GM18519 (cell line): ENCODE data around the gene CDKN1A.
"Not testable (repeated sequence)": the region's sequence is repeated elsewhere in the genome, so short reads cannot be mapped to it uniquely, and the experiment has no call there.

ENCODE experiments used
- ATAC-seq: cut with Tn5 transposase; IDR thresholded peaks from one replicate; pipeline ENCODE4 v1.9.1; 2021; ENCODE audit warnings: mild to moderate bottlenecking, moderate library complexity; ENCODE audit not compliant: unreplicated experiment, low FRiP score

Gene CDKN1A

DNA sequence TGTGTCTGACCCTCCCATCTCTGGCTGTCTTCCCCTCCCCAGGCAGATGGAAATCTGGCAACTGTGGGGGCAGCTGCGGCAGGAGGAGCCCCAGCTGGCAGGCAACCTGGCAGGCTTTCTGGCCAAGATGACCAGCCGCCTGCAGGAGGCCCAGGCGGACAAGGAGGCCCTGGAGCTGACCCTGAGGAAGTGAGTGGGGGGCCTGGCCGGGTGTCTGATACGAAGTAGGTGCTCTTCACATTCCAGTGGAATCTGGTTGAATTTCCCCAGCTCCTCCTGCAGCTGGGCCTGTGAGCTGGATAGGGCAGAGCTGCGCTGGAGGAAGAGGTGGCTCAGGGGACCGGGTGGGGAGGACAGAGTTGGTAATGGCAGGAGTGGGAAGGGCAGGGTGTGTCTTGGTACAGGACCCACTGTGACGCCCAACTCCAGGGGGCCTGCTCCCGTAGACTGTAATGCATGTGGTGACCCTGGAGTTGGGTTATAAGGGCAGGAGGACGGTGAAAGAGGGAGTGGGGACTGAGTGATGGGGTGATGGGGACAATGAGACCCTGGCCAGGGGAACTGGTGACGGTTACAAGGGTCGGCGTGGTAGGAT, 38.8 kb downstream of the CDKN1A start:
- ATAC-seq, result no peak

DNA sequence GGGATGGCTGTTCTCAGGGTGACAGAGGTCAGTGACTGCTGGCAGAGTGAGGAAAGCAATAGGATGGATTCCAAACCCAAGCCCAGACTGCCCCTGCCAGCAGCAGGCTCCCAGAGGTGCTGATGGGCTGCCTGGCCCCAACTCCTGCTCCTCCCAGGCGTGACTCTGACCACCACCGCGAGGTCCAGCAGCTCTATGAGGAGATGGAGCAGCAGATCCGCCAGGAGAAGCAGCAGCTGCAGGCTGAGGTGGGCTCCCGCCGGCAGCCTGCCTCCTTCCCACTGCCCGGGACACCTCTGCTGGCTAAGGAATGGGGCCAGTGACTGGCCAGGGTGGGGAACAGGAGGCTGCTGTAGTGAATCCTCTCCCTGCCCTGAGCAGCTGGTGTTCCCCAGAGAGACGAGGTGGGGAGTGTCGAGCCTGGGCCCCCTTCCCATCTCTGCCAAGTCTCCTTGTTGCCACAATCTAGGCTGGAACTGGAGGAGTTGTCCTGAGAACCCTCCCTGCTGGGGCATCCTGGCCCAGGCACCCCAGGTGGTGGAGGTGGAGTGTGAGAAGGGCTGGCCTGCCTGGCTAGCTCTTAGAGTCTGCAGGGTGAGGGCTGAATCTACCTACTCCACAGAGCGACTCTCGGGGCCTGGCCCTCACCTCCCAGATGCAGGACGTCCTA, 39.5 kb downstream of the CDKN1A start:
- no peak for ATAC-seq

GRCh38 chr6:36718560-36718959, 40.0 kb downstream of the CDKN1A start:
- no peak for ATAC-seq

- no peak for ATAC-seq
Measured at GRCh38 chr6:36719126-36719525, 40.6 kb downstream of the CDKN1A start.

- no peak for ATAC-seq
Measured at GRCh38 chr6:36720251-36721141, 42.0 kb downstream of the CDKN1A start.

DNA sequence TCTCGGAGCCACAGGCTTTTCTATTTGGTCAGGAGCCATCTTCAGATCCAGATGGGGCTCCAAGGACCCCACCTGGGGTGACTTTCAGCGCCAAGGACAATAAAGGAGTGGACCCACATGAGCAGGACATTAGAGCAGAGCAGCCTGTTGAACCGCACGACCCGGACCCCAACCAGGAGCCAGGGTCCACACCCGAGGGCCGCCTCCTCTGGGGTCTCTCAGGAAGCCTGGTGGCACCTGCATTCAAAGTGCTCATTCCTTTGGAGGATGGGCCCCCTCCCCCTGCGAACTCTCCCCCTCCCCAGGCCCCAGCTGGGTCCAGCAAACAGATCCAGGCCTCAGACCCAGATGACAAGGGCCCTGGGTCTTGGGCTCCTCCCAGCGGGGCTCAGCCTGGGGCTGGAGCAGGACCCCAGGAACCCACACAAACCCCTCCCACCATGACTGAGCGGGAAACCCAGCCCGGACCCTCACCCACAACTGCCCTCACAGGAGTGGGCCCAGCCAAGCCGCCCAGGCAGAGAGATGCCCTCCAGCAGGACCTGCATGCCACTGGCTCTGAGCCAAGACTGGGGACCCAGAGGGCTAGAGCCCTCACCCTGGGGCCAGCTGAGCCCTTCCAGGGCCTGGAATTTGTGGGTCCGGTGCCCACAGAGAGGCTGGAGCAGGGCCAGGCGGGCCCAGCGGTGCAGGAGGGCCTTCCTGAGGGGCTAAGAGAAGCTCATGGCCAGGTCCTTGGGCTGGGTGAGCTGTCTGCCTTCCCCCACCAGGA, 43.0 kb downstream of the CDKN1A start:
- no peak for ATAC-seq

DNA sequence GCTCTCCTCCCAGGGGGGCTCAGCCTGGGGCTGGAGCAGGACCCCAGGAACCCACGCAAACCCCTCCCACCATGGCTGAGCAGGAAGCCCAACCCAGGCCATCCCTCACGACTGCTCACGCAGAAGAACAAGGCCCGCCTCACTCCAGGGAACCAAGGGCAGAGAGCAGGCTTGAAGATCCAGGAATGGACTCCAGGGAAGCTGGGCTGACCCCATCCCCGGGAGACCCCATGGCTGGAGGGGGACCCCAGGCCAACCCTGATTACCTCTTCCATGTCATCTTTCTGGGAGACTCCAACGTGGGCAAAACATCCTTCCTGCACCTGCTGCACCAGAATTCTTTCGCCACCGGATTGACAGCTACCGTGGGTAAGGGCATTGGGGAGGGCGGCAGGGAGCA, 43.9 kb downstream of the CDKN1A start:
- ATAC-seq, result no peak

DNA sequence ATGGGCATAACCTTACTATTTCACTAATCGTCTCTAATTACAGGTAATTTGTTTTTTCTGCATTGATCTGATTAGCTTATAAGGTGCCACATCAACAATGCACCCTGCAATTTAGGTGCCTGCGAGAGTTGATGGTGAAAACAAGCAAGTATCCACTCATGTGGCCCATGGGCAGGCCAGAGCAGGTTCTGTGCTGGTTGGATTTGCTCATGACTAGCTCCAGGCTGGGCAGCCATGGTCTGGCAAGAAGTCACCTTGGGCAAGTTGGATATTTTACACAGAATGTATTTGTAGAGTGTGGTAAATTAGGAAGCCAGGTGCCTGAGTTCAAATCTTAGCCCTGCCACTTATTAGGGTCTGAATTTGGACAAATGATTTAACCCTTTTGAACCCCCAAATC, 44.4 kb downstream of the CDKN1A start:
- ATAC-seq, result no peak

DNA sequence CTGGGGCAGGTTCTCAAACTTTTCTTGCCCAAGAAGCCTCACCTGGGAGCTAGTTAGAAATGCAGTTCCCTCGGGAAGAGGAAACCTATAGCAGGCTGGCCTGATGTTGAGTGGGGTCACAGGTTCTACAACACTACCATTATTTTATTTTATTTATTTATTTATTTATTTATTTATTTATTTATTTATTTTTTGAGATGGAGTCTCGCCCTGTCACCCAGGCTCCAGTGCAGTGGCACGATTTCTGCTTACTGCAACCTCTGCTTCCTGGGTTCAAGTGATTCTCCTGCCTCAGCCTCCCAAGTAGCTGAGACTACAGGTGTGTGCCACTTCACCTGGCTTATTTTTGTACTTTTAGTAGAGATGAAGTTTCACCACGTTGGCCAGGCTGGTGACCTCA, 45.5 kb downstream of the CDKN1A start:
- not testable (repeated sequence) for ATAC-seq

DNA sequence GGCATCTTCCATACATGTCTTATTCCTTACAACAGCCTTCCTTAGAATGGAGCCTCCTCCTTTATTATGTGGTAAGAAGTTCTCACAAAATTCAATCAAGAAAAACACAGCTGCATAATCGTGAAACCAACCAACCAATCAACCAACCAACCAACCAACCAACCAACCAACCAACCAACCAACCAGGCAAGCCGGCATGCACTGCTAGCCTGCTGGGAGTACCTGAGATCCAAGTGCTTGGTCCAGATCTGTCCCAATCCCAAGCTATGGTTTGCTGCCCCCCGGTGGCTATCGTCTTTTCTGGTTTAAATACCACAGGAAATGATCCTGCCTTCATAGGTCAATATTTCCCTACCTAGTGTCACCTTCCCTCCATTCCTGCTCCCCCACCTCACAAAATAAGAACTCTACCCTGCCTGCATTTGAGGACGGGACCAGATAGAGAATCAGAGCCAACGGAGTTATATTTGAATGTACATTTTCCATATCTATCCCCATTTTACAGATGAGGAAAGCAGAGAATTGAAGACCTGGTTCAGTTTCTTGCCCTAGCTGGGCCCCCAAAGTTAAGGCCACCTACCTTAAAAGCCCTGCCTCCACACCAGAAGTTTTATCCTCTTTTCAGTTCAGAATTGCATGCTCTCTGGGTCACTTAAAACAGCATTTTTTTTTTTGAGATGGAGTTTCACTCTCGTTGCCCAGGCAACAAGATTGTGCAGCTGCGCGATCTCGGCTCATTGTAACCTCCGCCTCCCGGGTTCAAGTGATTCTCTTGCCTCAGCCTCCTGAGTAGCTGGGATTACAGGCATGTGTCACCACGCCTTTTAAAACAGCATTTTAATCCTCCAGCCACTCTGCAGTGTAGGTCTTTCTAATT, 46.2 kb downstream of the CDKN1A start:
- no peak for ATAC-seq

GRCh38 chr6:36725581-36725980, 47.1 kb downstream of the CDKN1A start:
- ATAC-seq, result no peak

- ATAC-seq, result no peak
Measured at GRCh38 chr6:36727505-36728021, 49.0 kb downstream of the CDKN1A start.

DNA sequence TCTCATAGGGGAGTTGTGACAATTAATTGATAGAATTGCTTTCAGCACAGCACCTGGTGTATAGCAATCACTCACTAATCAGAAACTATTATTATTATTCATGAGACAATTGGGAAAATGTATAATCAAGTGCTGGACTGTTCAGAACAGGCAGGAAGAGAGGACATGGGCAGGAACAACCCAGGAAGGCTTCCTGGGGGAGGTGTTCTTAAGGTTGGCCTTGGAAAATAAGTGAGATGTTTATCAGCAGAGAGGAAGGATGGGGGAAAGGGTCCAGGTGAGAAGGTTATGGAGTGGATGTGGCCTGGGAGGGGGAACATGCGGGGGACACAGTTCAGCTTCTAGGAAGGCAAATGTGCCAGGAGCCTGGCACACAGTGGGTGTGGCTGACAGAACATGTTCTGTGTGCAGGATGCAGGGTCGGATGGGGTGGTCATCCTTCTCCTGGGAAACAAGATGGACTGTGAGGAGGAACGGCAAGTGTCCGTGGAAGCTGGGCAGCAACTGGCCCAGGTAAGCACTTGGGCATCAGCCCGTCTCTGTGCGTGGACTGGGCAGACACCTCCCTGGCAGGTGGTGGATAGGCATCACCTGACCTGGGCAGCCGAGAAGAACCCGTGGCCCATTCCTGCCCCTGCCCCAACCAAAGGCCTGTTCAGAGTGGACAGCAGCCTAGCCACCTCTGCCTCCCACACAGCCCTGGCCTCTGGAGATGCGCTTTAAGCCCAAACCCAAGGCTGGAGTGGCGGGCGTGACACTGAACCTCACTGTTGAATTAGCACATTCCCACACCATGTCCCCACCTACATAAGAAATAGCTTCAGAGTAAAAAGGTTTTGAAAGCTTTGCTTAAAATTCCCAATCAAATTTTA, 50.0 kb downstream of the CDKN1A start:
- no peak for ATAC-seq

- no peak for ATAC-seq
Measured at GRCh38 chr6:36729161-36729524, 50.6 kb downstream of the CDKN1A start.

DNA sequence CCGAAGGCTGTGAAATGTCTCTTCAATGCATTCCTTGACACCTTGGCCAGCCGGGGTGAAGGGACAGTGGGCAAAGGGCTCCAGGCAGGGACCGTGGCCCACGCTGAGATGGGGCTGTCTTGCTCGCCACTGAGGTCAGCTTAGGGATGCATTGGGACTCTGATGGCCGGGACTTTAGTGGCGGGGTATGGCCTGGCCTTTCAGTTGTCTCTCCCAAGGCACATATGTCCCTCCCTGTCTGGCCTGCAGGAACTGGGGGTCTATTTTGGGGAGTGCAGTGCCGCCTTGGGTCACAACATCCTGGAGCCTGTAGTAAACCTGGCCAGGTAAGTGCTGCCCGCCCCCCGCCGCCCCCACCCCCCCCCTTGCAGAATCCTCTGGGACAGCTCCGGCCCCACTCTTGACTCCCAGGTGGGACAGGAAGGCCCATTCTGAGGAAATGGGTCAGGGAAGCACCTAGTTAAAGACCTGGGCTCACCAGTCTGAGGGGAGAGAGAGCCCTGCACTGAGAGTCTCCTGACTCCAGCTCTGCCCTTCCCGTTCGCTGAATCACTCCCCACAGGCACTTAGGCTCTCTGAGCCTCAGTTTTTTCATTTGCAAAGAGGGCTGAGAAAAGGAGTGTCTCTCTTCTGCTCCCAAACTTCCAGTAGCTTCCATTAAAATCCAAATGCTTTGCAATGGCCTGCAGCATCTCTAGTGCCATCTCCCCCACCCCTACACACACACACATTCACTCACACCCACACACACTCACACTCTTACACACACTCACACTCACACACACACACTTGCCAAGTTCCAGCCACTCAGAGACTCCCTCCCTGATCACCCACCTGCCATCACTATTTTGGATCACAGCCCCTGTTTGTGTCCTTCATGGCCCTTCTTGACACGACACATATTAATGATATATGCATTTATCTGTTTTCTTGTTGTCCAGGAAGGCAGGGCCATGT, 52.2 kb downstream of the CDKN1A start:
- no peak for ATAC-seq

GRCh38 chr6:36731622-36732310, 53.3 kb downstream of the CDKN1A start:
- no peak for ATAC-seq

DNA sequence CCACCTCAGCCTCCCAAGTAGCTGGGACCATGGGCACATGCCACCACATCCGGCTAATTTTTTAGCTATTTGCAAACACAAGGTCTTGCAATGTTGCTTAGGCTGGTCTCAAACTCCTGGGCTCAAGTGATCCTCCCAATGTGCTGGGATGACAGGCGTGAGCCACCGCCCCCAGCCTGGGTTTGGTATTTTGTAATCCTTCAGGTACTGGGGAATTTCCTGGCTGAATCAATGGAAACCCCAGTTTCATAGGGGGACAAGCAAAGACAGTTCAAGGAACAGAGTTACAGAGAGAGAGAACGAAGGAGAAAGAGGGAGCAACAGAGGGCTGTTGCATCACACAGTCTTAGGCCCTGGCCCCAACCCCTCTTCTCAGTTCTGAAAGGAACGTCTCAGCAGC, 54.8 kb downstream of the CDKN1A start:
- ATAC-seq, result no peak
